ENCODE data around the gene NPPB.

The NPPB gene

GRCh38 chr1:11831945-11832725 lies 26.6 kb downstream of the NPPB start:
- DNase-seq, result no peak

- no peak for DNase-seq
Measured at GRCh38 chr1:11828511-11828910, 30.2 kb downstream of the NPPB start.

GRCh38 chr1:11826946-11827345 lies 31.8 kb downstream of the NPPB start:
- no peak for DNase-seq

- no peak for DNase-seq
Measured at GRCh38 chr1:11825131-11825530, 33.6 kb downstream of the NPPB start.

- DNase-seq, result no peak
Measured at GRCh38 chr1:11823366-11824137, 35.2 kb downstream of the NPPB start.

GRCh38 chr1:11822091-11822490 lies 36.7 kb downstream of the NPPB start:
- DNase-seq, result no peak

GRCh38 chr1:11817192-11817591 lies 41.6 kb downstream of the NPPB start:
- DNase-seq, result no peak

- no peak for DNase-seq
Measured at GRCh38 chr1:11813021-11813420, 45.7 kb downstream of the NPPB start.

Measured in NCI-H2171 (cell line).